CD1c-positive myeloid dendritic cell (primary cell): ENCODE measurements around the gene SLC35A4.

ENCODE experiments used
- DNase-seq: peaks from one replicate; pipeline ENCODE4 v3.0.0-alpha.2; 2016; ENCODE audit errors: extremely low spot score

The SLC35A4 gene

GRCh38 chr5:140564196-140565023 is at the start of gene SLC35A4, which contains the start of gene APBB3:
SLC35A4 (plus strand) TSS chr5:140564828; CDS start chr5:140567170, 2,342 bp downstream.
APBB3 (minus strand) TSS chr5:140564598; CDS start chr5:140564245, 353 bp downstream.
- peak; percentile 100 for DNase-seq

GRCh38 chr5:140524003-140524402 is 40.6 kb upstream of the SLC35A4 start:
- no peak for DNase-seq

- DNase-seq: no peak
These were observed 24.4 kb upstream of the SLC35A4 start for GRCh38 chr5:140540227-140540626.

- no peak for DNase-seq
These were observed 21.7 kb upstream of the SLC35A4 start for GRCh38 chr5:140542972-140543371.

- no peak for DNase-seq
These were observed 19.6 kb upstream of the SLC35A4 start for GRCh38 chr5:140544986-140545385.

GRCh38 chr5:140545606-140546005 is 19.0 kb upstream of the SLC35A4 start:
- DNase-seq: no peak

- DNase-seq: peak; percentile 43
These were observed 17.6 kb upstream of the SLC35A4 start for GRCh38 chr5:140546851-140547507.

GRCh38 chr5:140547508-140548299 is 16.9 kb upstream of the SLC35A4 start, which contains the start of gene EIF4EBP3:
EIF4EBP3 (plus strand) TSS chr5:140547662; CDS start chr5:140547738, 76 bp downstream.
- peak; percentile 97 for DNase-seq

- no peak for DNase-seq
These were observed 16.3 kb upstream of the SLC35A4 start for GRCh38 chr5:140548300-140548688.

GRCh38 chr5:140548791-140549190 is 15.8 kb upstream of the SLC35A4 start:
- no peak for DNase-seq

GRCh38 chr5:140549237-140550144 is 15.1 kb upstream of the SLC35A4 start:
- peak; percentile 84 for DNase-seq

- no peak for DNase-seq
These were observed 14.2 kb upstream of the SLC35A4 start for GRCh38 chr5:140550147-140551079.

- no peak for DNase-seq
These were observed 12.8 kb upstream of the SLC35A4 start for GRCh38 chr5:140551872-140552271.

- peak; percentile 33 for DNase-seq
These were observed 11.0 kb upstream of the SLC35A4 start for GRCh38 chr5:140553657-140554056.

- DNase-seq: peak; percentile 45
These were observed 10.2 kb upstream of the SLC35A4 start for GRCh38 chr5:140554454-140554853.

- peak; percentile 32 for DNase-seq
These were observed 8.8 kb upstream of the SLC35A4 start for GRCh38 chr5:140555747-140556312.

GRCh38 chr5:140556438-140556837 is 8.2 kb upstream of the SLC35A4 start:
- peak; percentile 39 for DNase-seq

- DNase-seq: peak; percentile 95
These were observed 7.4 kb upstream of the SLC35A4 start, which contains the start of gene SRA1 for GRCh38 chr5:140557136-140557805. SRA1 (minus strand) TSS chr5:140557473; CDS start chr5:140557452, 21 bp downstream.

- DNase-seq: no peak
These were observed 6.7 kb upstream of the SLC35A4 start for GRCh38 chr5:140557965-140558364.
